ENCODE measurements around the gene ALDH1A3.

GRCh38 chr15:100913961-100914360 is 34.3 kb downstream of the ALDH1A3 start:
- TF ChIP-seq EZH2 (IDR thresholded peaks at IDR 0.05) (no peak), POLR2AphosphoS5 (IDR thresholded peaks at IDR 0.05; ENCODE audit: borderline replicate concordance, low read depth, low read length) (no peak)
